Measurements from ENCODE around the gene SYNRG. TPM values are rescaled to one million over a fixed set of nuclear protein-coding genes. Genes with fewer than 3 reads are reported as not detected.
"Not testable (repeated sequence)": the region's sequence is repeated elsewhere in the genome, so short reads cannot be mapped to it uniquely, and the experiment has no call there.

SYNRG gene
- total and polyA plus RNA-seq, 4 donors: 5.9 to 67.4 (median 22.3) TPM

DNA sequence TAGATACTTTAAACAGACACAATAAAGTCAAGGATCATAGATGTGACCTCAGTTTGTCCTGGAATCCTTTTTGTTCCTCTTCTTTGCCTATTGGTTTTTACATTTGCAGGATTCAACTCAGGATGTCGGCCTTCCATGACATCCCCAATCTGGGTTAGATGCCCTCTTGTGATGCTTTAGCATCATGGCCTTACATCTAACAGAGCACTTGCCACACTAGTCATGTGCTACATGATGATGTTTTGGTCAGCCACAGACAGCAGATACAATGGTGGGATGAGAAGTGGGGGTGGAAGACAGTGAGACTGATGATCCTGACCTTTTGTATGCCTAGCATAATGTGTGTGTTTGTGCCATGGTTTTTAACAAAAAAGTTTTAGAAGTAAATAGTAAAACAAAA is 1.8 kb upstream of the SYNRG start:
- DNase-seq (no peak), ATAC-seq (ENCODE audit: insufficient read depth, low FRiP score) (no peak)
- TF ChIP-seq, protein P1, sequence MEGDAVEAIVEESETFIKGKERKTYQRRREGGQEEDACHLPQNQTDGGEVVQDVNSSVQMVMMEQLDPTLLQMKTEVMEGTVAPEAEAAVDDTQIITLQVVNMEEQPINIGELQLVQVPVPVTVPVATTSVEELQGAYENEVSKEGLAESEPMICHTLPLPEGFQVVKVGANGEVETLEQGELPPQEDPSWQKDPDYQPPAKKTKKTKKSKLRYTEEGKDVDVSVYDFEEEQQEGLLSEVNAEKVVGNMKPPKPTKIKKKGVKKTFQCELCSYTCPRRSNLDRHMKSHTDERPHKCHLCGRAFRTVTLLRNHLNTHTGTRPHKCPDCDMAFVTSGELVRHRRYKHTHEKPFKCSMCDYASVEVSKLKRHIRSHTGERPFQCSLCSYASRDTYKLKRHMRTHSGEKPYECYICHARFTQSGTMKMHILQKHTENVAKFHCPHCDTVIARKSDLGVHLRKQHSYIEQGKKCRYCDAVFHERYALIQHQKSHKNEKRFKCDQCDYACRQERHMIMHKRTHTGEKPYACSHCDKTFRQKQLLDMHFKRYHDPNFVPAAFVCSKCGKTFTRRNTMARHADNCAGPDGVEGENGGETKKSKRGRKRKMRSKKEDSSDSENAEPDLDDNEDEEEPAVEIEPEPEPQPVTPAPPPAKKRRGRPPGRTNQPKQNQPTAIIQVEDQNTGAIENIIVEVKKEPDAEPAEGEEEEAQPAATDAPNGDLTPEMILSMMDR (IDR thresholded peaks at IDR 0.05; ENCODE audit: control extremely low read depth, extremely low read depth): no peak
- peaks cover 0 to 1% (median 0%) of the 10 kb centered on the region in 4 donors for H3K9me3 ChIP-seq (ENCODE audit: control insufficient read depth in 4 of 4, insufficient read depth in 3 of 4, low read length in 3 of 4)
- H3K27ac ChIP-seq (ENCODE audit: low read depth in 1 of 2, low read length in 1 of 2): no peak overlapping the region
- H3K4me3 ChIP-seq: no peak overlapping the region
- no peaks in the 10 kb centered on the region for H3K27me3 ChIP-seq (ENCODE audit: control insufficient read depth in 3 of 3, insufficient read depth in 3 of 3, low read length in 2 of 3)
- H3K9ac ChIP-seq (ENCODE audit: insufficient read depth in 1 of 2, low read length in 2 of 2): no peak overlapping the region
- H3K4me1 ChIP-seq (ENCODE audit: control insufficient read depth in 5 of 5, insufficient read depth in 5 of 5, low read length in 5 of 5): peaks cover 0 to 14% (median 4%) of the 10 kb centered on the region in 5 donors
- peaks cover 0 to 16% (median 10%) of the 10 kb centered on the region in 4 donors for H3K36me3 ChIP-seq (ENCODE audit: control insufficient read depth in 4 of 4, insufficient read depth in 4 of 4, low read length in 4 of 4)
- WGBS, 2 donors: 95 to 97% methylated on average over 1 of the region's 1 CpG

DNA sequence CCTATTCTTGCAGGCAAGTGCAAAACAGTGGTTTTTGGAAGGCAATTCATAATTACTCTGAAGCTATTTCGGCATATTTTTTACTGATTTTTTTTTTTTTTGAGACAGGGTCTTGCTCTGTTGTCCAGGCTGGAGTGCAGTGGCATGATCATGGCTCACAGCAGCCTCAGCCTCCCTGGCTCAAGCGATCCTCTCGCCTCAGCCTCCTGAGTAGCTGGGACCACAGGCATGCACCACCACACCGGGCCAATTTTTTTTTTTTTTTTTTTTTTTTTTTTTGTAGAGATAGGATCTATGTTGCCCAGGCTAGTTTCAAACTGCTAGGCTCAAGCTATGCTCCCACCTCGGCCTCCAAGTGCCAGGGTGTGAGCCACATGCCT is 813 bp upstream of the SYNRG start:
- peaks cover 0 to 14% (median 7%) of the 10 kb centered on the region in 5 donors for H3K4me1 ChIP-seq (ENCODE audit: control insufficient read depth in 5 of 5, insufficient read depth in 5 of 5, low read length in 5 of 5)
- not testable (repeated sequence) for ATAC-seq (ENCODE audit: insufficient read depth, low FRiP score); DNase-seq; H3K4me3 ChIP-seq; H3K27me3 ChIP-seq (ENCODE audit: control insufficient read depth in 3 of 3, insufficient read depth in 3 of 3, low read length in 2 of 3); H3K9me3 ChIP-seq (ENCODE audit: control insufficient read depth in 4 of 4, insufficient read depth in 3 of 4, low read length in 3 of 4)
- H3K27ac ChIP-seq (ENCODE audit: low read depth in 1 of 2, low read length in 1 of 2): peak overlapping the region in 1 of 2 donors; percentile 84
- H3K9ac ChIP-seq (ENCODE audit: insufficient read depth in 1 of 2, low read length in 2 of 2): peak overlapping the region in 1 of 2 donors; percentile 84
- WGBS, 2 donors: 89 to 94% methylated on average over 5 of the region's 5 CpGs
- H3K36me3 ChIP-seq (ENCODE audit: control insufficient read depth in 4 of 4, insufficient read depth in 4 of 4, low read length in 4 of 4): peaks cover 0 to 16% (median 9%) of the 10 kb centered on the region in 4 donors

DNA sequence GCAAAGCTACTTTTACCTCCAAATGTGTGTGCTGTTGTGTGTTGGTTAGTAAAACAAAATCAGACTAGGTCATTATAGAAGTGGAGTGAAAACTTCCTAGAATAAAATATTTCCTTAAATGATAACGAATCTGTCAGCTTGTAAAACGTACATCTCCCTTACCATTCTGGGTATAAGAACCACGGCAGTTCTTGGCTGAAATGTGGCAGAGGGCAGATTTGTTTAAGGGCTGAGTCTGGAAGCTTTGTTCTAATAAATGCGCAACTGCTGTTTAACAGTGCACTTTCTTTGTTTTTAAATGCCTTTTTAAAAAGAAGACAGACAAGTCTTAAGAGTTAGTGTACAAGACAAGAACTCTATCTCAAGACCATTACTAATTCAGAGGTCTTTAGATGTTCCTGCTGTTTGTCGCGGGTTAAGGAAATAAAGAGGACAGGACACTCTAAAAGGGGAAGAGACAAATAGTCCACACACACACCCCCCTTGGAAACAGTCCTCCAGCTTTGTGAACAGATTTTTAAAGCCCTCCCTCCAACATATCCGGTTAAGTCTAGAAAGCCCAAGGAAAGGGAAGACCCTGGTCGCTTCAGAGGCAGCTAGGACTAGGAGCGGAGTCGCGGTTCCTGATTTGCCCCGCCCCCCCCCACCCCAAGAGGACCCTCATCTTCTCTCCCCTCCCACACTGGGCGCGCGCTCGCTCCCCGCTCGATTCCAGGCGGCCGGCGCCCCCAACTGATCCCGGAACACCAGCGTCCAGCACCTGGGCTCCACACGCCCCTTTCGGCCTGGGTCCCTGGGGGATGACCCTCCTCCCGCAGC is 658 bp downstream of the SYNRG start:
- Histone ChIP-seq H3K27ac (ENCODE audit: low read depth in 1 of 2, low read length in 1 of 2) (peak overlapping the region; percentile 82 to 91), H3K4me1 (ENCODE audit: control insufficient read depth in 5 of 5, insufficient read depth in 5 of 5, low read length in 5 of 5) (peaks cover 0 to 14% (median 7%) of the 10 kb centered on the region in 5 donors), H3K36me3 (ENCODE audit: control insufficient read depth in 4 of 4, insufficient read depth in 4 of 4, low read length in 4 of 4) (peaks cover under 1 to 19% (median 6%) of the 10 kb centered on the region in 4 donors), H3K9me3 (ENCODE audit: control insufficient read depth in 4 of 4, insufficient read depth in 3 of 4, low read length in 3 of 4) (peaks cover 0 to 3% (median under 1%) of the 10 kb centered on the region in 4 donors), H3K27me3 (ENCODE audit: control insufficient read depth in 3 of 3, insufficient read depth in 3 of 3, low read length in 2 of 3) (no peaks in the 10 kb centered on the region), H3K9ac (ENCODE audit: insufficient read depth in 1 of 2, low read length in 2 of 2) (peak overlapping the region in 1 of 2 donors; percentile 30), H3K4me3 (peak overlapping the region; percentile 94)
- DNase-seq: peak; percentile 79 to 83 (median 82)
- 0 to 1% methylated on average over 21 to 26 of the region's 26 CpGs for WGBS, 2 donors
- TF ChIP-seq, protein P1 (IDR thresholded peaks at IDR 0.05; ENCODE audit: control extremely low read depth, extremely low read depth): no peak
- peak; percentile 39 for ATAC-seq (ENCODE audit: insufficient read depth, low FRiP score)

DNA sequence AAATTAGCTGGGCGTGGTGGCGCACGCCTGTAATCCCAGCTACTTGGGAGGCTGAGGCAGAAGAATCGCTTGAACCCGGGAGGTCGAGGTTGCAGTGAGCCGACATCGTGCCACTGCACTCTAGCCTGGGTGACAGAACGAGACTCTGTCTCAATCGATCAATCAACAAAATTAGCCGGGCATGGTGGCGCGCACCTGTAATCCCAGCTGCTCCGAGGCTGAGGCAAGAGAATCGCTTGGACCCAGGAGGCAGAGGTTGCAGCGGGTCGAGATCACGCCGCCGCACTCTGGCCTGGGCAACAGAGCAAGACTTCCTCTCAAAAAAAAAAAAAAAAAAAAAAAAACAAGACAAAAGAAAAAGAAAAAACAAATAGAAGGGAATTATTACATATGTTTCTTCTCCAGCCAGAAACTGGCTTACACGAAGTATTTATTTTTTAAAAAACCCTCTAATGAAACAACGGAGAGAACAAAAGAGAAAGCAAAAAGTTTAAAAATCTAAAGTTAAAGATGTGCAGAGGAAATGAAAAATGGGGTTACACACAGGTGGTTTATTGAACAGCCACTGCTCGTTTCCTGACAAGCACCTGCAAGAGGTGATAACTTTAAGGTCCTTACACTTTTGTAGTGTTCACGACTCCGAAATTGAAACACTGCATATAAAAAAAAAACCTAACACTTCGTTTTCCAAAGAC is 1.4 kb downstream of the SYNRG start:
- H3K9ac ChIP-seq (ENCODE audit: insufficient read depth in 1 of 2, low read length in 2 of 2): peak overlapping the region in 1 of 2 donors; percentile 30
- 54 to 70% methylated on average over 26 of the region's 26 CpGs for WGBS, 2 donors
- TF ChIP-seq, protein P1 (IDR thresholded peaks at IDR 0.05; ENCODE audit: control extremely low read depth, extremely low read depth): no peak
- DNase-seq: no peak
- no peak overlapping the region for H3K4me3 ChIP-seq
- H3K27ac ChIP-seq (ENCODE audit: low read depth in 1 of 2, low read length in 1 of 2): peak overlapping the region in 1 of 2 donors; percentile 9
- H3K27me3 ChIP-seq (ENCODE audit: control insufficient read depth in 3 of 3, insufficient read depth in 3 of 3, low read length in 2 of 3): no peaks in the 10 kb centered on the region
- peaks cover under 1 to 21% (median 6%) of the 10 kb centered on the region in 4 donors for H3K36me3 ChIP-seq (ENCODE audit: control insufficient read depth in 4 of 4, insufficient read depth in 4 of 4, low read length in 4 of 4)
- ATAC-seq (ENCODE audit: insufficient read depth, low FRiP score): no peak
- H3K4me1 ChIP-seq (ENCODE audit: control insufficient read depth in 5 of 5, insufficient read depth in 5 of 5, low read length in 5 of 5): peaks cover 0 to 14% (median 7%) of the 10 kb centered on the region in 5 donors
- peaks cover 0 to 5% (median under 1%) of the 10 kb centered on the region in 4 donors for H3K9me3 ChIP-seq (ENCODE audit: control insufficient read depth in 4 of 4, insufficient read depth in 3 of 4, low read length in 3 of 4)

Measured in lung (tissue), 12 donors.